DOHH2 (cell line): ENCODE data around the gene SCN4B.

Experiments used
- EZH2phosphoT487 ChIP-seq: fragments of 200-600 bp; sonication (generic); IDR thresholded peaks from 2 replicates; pipeline ENCODE4 v1.6.1; 2017; ENCODE audit warnings: borderline replicate concordance, mild to moderate bottlenecking, antibody characterized with exemption, low read length, moderate library complexity, mixed read lengths
- TF ChIP-seq, protein P1 (sequence below): fragments of 200-600 bp; sonication (generic); IDR thresholded peaks from one replicate; pipeline ENCODE4 v1.5.1; 2014; ENCODE audit warnings: antibody characterized with exemption, mild to moderate bottlenecking, low read depth, low read length; ENCODE audit not compliant: poor library complexity, severe bottlenecking

DNA sequence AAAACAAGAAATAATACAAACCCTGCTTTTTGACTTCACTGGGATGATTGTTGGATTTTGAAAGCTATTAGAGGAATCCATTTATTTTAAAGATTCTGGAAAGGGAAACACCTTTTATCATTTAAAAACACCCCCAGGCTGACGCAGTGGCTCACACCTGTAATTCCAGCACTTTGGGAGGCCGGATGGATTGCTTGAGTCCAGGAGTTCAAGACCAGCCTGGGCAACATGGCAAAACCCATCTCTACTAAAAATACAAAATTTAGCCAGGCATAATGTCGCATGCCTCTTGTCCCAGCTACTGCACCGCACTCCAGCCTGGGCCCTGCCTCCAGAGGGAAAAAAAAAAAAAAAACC, 24.1 kb upstream of the SCN4B start:
- TF ChIP-seq, protein P1, sequence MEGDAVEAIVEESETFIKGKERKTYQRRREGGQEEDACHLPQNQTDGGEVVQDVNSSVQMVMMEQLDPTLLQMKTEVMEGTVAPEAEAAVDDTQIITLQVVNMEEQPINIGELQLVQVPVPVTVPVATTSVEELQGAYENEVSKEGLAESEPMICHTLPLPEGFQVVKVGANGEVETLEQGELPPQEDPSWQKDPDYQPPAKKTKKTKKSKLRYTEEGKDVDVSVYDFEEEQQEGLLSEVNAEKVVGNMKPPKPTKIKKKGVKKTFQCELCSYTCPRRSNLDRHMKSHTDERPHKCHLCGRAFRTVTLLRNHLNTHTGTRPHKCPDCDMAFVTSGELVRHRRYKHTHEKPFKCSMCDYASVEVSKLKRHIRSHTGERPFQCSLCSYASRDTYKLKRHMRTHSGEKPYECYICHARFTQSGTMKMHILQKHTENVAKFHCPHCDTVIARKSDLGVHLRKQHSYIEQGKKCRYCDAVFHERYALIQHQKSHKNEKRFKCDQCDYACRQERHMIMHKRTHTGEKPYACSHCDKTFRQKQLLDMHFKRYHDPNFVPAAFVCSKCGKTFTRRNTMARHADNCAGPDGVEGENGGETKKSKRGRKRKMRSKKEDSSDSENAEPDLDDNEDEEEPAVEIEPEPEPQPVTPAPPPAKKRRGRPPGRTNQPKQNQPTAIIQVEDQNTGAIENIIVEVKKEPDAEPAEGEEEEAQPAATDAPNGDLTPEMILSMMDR, result no peak
- no peak for TF ChIP-seq EZH2phosphoT487
